Large intestine (tissue), 12 donors: ENCODE measurements around the gene CHD1L. TPM values are rescaled to one million over a fixed set of nuclear protein-coding genes. Genes with fewer than 3 reads are reported as not detected.
"Not testable (repeated sequence)": the region's sequence is repeated elsewhere in the genome, so short reads cannot be mapped to it uniquely, and the experiment has no call there.

Experiments used
- DNase-seq, 2 donors: peaks; one replicate each; pipeline versions ENCODE4 v3.0.0 to v3.0.0-alpha.2; 2013
- H3K27ac ChIP-seq: one replicate; pipeline ENCODE4 v1.5.1; 2013; ENCODE audit warnings: low read length
- H3K27me3 ChIP-seq: 2 replicates; pipeline ENCODE4 v1.6.1; 2013; ENCODE audit warnings: low read length; ENCODE audit not compliant: control insufficient read depth, insufficient read depth
- H3K36me3 ChIP-seq: 2 replicates; pipeline ENCODE4 v1.6.1; 2013; ENCODE audit warnings: low read length; ENCODE audit not compliant: control insufficient read depth, insufficient read depth
- H3K4me1 ChIP-seq: one replicate; pipeline ENCODE4 v1.6.1; 2013; ENCODE audit warnings: low read length; ENCODE audit not compliant: control insufficient read depth, insufficient read depth
- H3K4me3 ChIP-seq: one replicate; pipeline ENCODE4 v1.5.1; 2013; ENCODE audit warnings: low read length
- H3K9me3 ChIP-seq: one replicate; pipeline ENCODE4 v1.6.1; 2013; ENCODE audit warnings: mild to moderate bottlenecking, low read depth, low read length, moderate library complexity; ENCODE audit not compliant: control insufficient read depth
- WGBS: methylation state at CpG from one replicate; pipeline ENCODE4 v1.1.5; 2013; ENCODE audit warnings: low lambda C conversion rate; ENCODE audit not compliant: insufficient coverage; 5-methylcytosine and 5-hydroxymethylcytosine counted together
- long read RNA-seq, 11 donors: transcript quantifications; one replicate each; lab custom pipeline, GENCODE V29; 2026
- polyA plus RNA-seq: library from polyadenylated mRNA; unstranded; fragments of 120-200 nt; gene quantifications from one replicate; pipeline ENCODE4 v1.2.1, GENCODE V29; 2013

Gene CHD1L
- polyA plus RNA-seq: 37.1 TPM
- long read RNA-seq, donor 1, partial matches to known transcripts: 0 of 3 reads
- long read RNA-seq, donor 1, other reads (novel, unspliced or antisense): 0 of 3 reads
- long read RNA-seq, donor 2, partial matches to known transcripts: 0 of 6 reads
- long read RNA-seq, donor 2, other reads (novel, unspliced or antisense): 0 of 6 reads
- long read RNA-seq, donor 3: 0 reads
- long read RNA-seq, donor 4: 0 reads
- long read RNA-seq, donor 5, partial matches to known transcripts: 0 of 5 reads
- long read RNA-seq, donor 5, other reads (novel, unspliced or antisense): 0 of 5 reads
- long read RNA-seq, donor 6, partial matches to known transcripts: 0 of 5 reads
- long read RNA-seq, donor 6, other reads (novel, unspliced or antisense): 0 of 5 reads
- long read RNA-seq, donor 7, partial matches to known transcripts: 0 of 2 reads
- long read RNA-seq, donor 7, other reads (novel, unspliced or antisense): 0 of 2 reads
- long read RNA-seq, donor 8, partial matches to known transcripts: 7 of 9 reads
- long read RNA-seq, donor 8, other reads (novel, unspliced or antisense): 0 of 9 reads
- long read RNA-seq, donor 9, partial matches to known transcripts: 9 of 11 reads
- long read RNA-seq, donor 9, other reads (novel, unspliced or antisense): 0 of 11 reads
- long read RNA-seq, donor 10, transcript CHD1L-202 (23 exons, 2,967 nt): major isoform, 8 of 14 reads
- long read RNA-seq, donor 10, partial matches to known transcripts: 5 of 14 reads
- long read RNA-seq, donor 10, other reads (novel, unspliced or antisense): 0 of 14 reads
- long read RNA-seq, donor 11, partial matches to known transcripts: 6 of 7 reads
- long read RNA-seq, donor 11, other reads (novel, unspliced or antisense): 0 of 7 reads

GRCh38 chr1:147242449-147243227 is at the start of gene CHD1L:
Gene CHD1L, plus strand, starts transcription at chr1:147242684. Its CDS starts 20 bp downstream, at chr1:147242704.
- Histone ChIP-seq H3K9me3 (no peaks in the 10 kb centered on the region), H3K4me3 (peak within 1 kb of the TSS; percentile 73), H3K4me1 (peaks cover 31% of the 10 kb centered on the region), H3K27ac (peak within 1 kb of the TSS; percentile 82), H3K36me3 (no peaks in the 10 kb centered on the region), H3K27me3 (no peaks in the 10 kb centered on the region)
- WGBS: no CpG with 5 or more reads among the region's 82 CpGs
- peak; percentile 96 to 97 for DNase-seq

GRCh38 chr1:147197324-147197723 is 45.2 kb upstream of the CHD1L start:
- H3K4me3 ChIP-seq, DNase-seq, H3K36me3 ChIP-seq, H3K9me3 ChIP-seq, H3K27me3 ChIP-seq, H3K27ac ChIP-seq, H3K4me1 ChIP-seq: not testable (repeated sequence)
- WGBS: no CpG with 5 or more reads among the region's 3 CpGs

DNA sequence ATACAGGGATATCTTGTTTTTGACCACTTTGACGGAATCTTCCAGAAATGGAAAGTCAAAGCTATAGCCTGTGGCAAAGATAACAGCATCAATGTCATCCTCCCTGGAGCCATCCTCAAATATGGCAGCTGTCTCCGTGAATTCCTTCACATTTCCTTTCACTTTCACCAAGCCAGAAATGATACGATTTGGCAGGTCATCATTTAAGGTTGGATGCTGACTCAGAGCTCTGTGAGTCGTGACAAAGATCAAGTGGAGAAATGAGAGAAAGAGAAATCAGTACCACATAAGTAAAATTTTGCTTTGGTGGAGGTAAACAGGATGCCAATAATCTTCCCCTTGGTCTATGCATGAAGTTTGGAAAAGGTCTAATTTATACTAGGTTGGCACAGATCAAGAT is 41.2 kb upstream of the CHD1L start:
- Histone ChIP-seq H3K27ac (no peak overlapping the region), H3K36me3 (peaks cover 3% of the 10 kb centered on the region), H3K4me3 (no peak overlapping the region), H3K27me3 (no peaks in the 10 kb centered on the region), H3K9me3 (no peaks in the 10 kb centered on the region), H3K4me1 (no peaks in the 10 kb centered on the region)
- no peak for DNase-seq
- WGBS: 85% methylated on average over 2 of the region's 4 CpGs

- Histone ChIP-seq H3K36me3 (peaks cover 3% of the 10 kb centered on the region), H3K27me3 (no peaks in the 10 kb centered on the region), H3K4me3 (no peak overlapping the region), H3K27ac (no peak overlapping the region), H3K9me3 (no peaks in the 10 kb centered on the region), H3K4me1 (no peaks in the 10 kb centered on the region)
- no CpG with 5 or more reads among the region's 1 CpG for WGBS
- no peak for DNase-seq
Measured at GRCh38 chr1:147201786-147202185, 40.7 kb upstream of the CHD1L start.

- Histone ChIP-seq H3K27me3 (no peaks in the 10 kb centered on the region), H3K9me3 (no peaks in the 10 kb centered on the region), H3K4me1 (no peaks in the 10 kb centered on the region), H3K36me3 (peaks cover 3% of the 10 kb centered on the region), H3K4me3 (no peak overlapping the region), H3K27ac (no peak overlapping the region)
- no peak for DNase-seq
- WGBS: 67% methylated on average over 1 of the region's 2 CpGs
Measured at GRCh38 chr1:147202576-147202975, 39.9 kb upstream of the CHD1L start.

GRCh38 chr1:147204080-147204479 is 38.4 kb upstream of the CHD1L start:
- Histone ChIP-seq H3K27ac (no peak overlapping the region), H3K4me1 (no peaks in the 10 kb centered on the region), H3K36me3 (peaks cover 7% of the 10 kb centered on the region), H3K9me3 (no peaks in the 10 kb centered on the region), H3K27me3 (no peaks in the 10 kb centered on the region), H3K4me3 (no peak overlapping the region)
- 100% methylated on average over 1 of the region's 3 CpGs for whole genome bisulfite sequencing
- DNase-seq: no peak

DNA sequence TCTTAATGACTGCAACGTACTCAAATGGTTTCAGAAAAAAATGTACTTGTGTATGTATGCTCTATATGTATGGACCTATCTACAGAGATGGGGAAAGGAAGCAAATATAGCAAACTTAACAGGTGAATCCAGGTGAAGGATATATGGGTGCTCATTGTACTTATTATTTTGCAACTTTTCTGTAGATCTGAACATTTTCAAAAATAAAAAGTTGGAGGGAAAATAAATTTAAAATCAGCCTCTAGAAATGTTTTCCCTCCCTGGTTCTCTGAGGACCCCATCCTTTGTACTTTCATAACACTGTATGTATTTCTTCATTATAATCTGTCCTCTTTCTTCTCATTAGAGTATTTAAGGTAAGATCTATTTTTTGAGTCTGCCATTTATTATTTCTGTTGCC is 35.3 kb upstream of the CHD1L start:
- Histone ChIP-seq H3K27me3 (no peaks in the 10 kb centered on the region), H3K4me1 (peaks cover 16% of the 10 kb centered on the region), H3K9me3 (no peaks in the 10 kb centered on the region), H3K36me3 (peaks cover 10% of the 10 kb centered on the region), H3K27ac (no peak overlapping the region), H3K4me3 (no peak overlapping the region)
- 85% methylated on average over 1 of the region's 1 CpG for whole genome bisulfite sequencing
- DNase-seq: no peak

GRCh38 chr1:147208619-147209018 is 33.9 kb upstream of the CHD1L start:
- Histone ChIP-seq H3K4me1 (peaks cover 20% of the 10 kb centered on the region), H3K27ac (no peak overlapping the region), H3K4me3 (no peak overlapping the region), H3K27me3 (no peaks in the 10 kb centered on the region), H3K36me3 (peaks cover 13% of the 10 kb centered on the region), H3K9me3 (no peaks in the 10 kb centered on the region)
- DNase-seq: no peak
- whole genome bisulfite sequencing: no CpG with 5 or more reads among the region's 7 CpGs

DNA sequence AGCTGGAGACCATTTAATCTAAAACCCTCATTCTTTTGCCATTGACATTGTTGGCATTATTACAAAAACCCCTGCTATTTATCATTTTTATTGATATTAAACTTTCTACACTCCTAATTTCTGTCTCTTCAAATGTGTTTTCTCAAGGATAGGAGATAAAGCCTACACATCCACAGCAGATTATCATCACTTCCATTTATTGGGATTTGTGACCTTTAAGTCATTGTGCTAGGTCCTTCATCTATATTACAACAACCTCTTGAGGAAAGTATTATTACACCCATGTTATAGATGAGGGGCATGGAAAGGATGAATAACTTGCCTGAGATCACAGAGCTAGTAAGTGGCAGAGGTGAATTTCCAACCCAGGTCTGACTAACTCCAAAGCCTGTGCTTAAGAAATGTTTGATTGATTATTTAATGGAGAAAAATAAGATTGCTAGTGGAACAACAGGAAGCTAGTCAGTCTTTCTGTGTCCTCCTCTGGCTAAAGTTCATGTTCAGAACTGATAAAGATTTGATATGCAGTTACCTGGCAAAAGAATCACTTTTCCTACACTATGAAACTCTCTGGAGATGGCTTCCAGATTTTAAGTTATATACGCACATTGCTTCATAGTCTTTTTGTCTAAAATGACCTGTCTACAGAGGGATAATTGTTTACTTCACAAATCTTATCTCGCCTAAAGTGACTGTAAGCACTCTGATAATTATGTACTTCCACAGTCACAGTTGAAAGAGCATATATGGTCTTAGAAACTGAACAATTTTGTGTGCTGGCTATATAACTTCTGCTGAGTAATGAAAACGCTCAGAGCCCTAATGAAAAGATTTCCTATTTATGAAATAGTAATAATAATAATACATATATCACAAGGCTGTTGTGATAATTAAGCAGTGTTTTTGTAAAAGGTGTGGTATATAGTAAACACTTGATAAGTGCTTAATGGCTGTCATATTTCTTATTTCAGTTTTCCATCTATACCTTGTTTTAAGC is 32.4 kb upstream of the CHD1L start:
- peak in 1 of 2 donors; percentile 39 for DNase-seq
- H3K36me3 ChIP-seq: peaks cover 10% of the 10 kb centered on the region
- no peak overlapping the region for H3K4me3 ChIP-seq
- WGBS: no CpG with 5 or more reads among the region's 3 CpGs
- no peaks in the 10 kb centered on the region for H3K9me3 ChIP-seq
- H3K27ac ChIP-seq: peak overlapping the region; percentile 30
- peaks cover 23% of the 10 kb centered on the region for H3K4me1 ChIP-seq
- no peaks in the 10 kb centered on the region for H3K27me3 ChIP-seq
